Omental fat pad (tissue), 4 donors: ENCODE measurements around the gene SMIM24. TPM values are rescaled to one million over a fixed set of nuclear protein-coding genes. Genes with fewer than 3 reads are reported as not detected.
A peak's percentile ranks its signal among the peaks of the same experiment; 100 is the strongest.
"Not testable (repeated sequence)": the region's sequence is repeated elsewhere in the genome, so short reads cannot be mapped to it uniquely, and the experiment has no call there.

Source experiments
- ATAC-seq: fragments of 150-250 bp; one replicate; pipeline ENCODE4 v1.9.1; 2016; ENCODE audit warnings: mild to moderate bottlenecking, moderate library complexity; ENCODE audit not compliant: low FRiP score
- DNase-seq: peaks from one replicate; pipeline ENCODE4 v3.0.0-alpha.2; 2019; ENCODE audit warnings: low spot score
- CTCF ChIP-seq, 3 donors: fragments of 450-650 bp; IDR thresholded peaks; one replicate each; pipeline ENCODE4 v1.5.1; 2016 to 2017; ENCODE audit warnings: antibody characterized with exemption in 3 of 3, mild to moderate bottlenecking in 3 of 3, moderate library complexity in 2 of 3
- small RNA-seq: library from RNA; depleted of rRNA; stranded (forward); fragments of <200 nt; gene quantifications from one replicate; pipeline ENCODE3, GENCODE V24; 2016
- total RNA-seq, 4 donors: library from RNA; depleted of rRNA; stranded (reverse); fragments of >200 nt; gene quantifications; one replicate each; pipeline ENCODE4 v1.1.0, GENCODE V29; 2016

SMIM24 gene
- total RNA-seq, 4 donors from 2014 or later: not detected

- DNase-seq (peak; percentile 81), ATAC-seq (peak; percentile 94)
- no peak for TF ChIP-seq CTCF (IDR thresholded peaks at IDR 0.05)
Observed at GRCh38 chr19:3434630-3435553, 45.4 kb downstream of the SMIM24 start.

GRCh38 chr19:3433805-3434540 is 46.4 kb downstream of the SMIM24 start:
- no peak for DNase-seq
- no peak for TF ChIP-seq CTCF (IDR thresholded peaks at IDR 0.05)
- no peak for ATAC-seq

GRCh38 chr19:3433313-3433712 is 47.0 kb downstream of the SMIM24 start:
- ATAC-seq (no peak), DNase-seq (no peak)
- TF ChIP-seq CTCF (IDR thresholded peaks at IDR 0.05): no peak

GRCh38 chr19:3431760-3432397 is 48.4 kb downstream of the SMIM24 start:
- no peak for ATAC-seq
- TF ChIP-seq CTCF (IDR thresholded peaks at IDR 0.05): no peak
- DNase-seq: no peak

- DNase-seq, ATAC-seq: not testable (repeated sequence)
Observed at GRCh38 chr19:3430366-3430680, 50.0 kb downstream of the SMIM24 start.

GRCh38 chr19:3426433-3426832 is 53.9 kb downstream of the SMIM24 start:
- DNase-seq (no peak), ATAC-seq (no peak)
- TF ChIP-seq CTCF (IDR thresholded peaks at IDR 0.05): no peak

Small RNA genes lying within 50 kb of the gene (small RNA-seq; reads per million reads assigned to genes)
- gene RF00212: not detected

Other genes starting within 250 kb of the SMIM24 start
- gene NFIC, start 113.9 kb downstream of the SMIM24 start, total RNA-seq: 10 to 100 TPM; 55.7 to 84.5 (median 65.5) TPM
- not detected for gene SMIM44, start 2.9 kb upstream of the SMIM24 start, total RNA-seq
- 10 to 100 TPM; 11.7 to 28.1 (median 13.0) TPM for gene DOHH, start 20.1 kb upstream of the SMIM24 start, total RNA-seq
- gene FZR1, start 25.8 kb upstream of the SMIM24 start, total RNA-seq: 10 to 100 TPM; 10.0 to 33.1 (median 15.3) TPM
- 1 to 10 TPM in 1 of 4 donors, not detected in 3; 1.4 TPM for gene TEKTIP1, start 58.6 kb upstream of the SMIM24 start, total RNA-seq
- gene MFSD12, start 77.1 kb upstream of the SMIM24 start, total RNA-seq: 100 to 1,000 TPM in 1 of 4 donors, 10 to 100 TPM in 3; 27.7 to 127 (median 53.3) TPM
- gene HMG20B, start 92.4 kb upstream of the SMIM24 start, total RNA-seq: 10 to 100 TPM; 60.4 to 95.8 (median 66.5) TPM
- 1 to 10 TPM in 2 of 4 donors, under 1 TPM in 2; 0.56 to 3.0 (median 1.0) TPM for gene GIPC3, start 105.0 kb upstream of the SMIM24 start, total RNA-seq
- gene TBXA2R, start 126.3 kb upstream of the SMIM24 start, total RNA-seq: 1 to 10 TPM in 2 of 4 donors, under 1 TPM in 2; 0.65 to 1.8 (median 1.1) TPM
- gene CACTIN, start 146.3 kb upstream of the SMIM24 start, total RNA-seq: 10 to 100 TPM; 14.4 to 31.1 (median 22.5) TPM
- 10 to 100 TPM; 16.1 to 21.1 (median 17.4) TPM for gene PIP5K1C, start 219.9 kb upstream of the SMIM24 start, total RNA-seq
- gene TJP3, start 227.9 kb upstream of the SMIM24 start, total RNA-seq: 1 to 10 TPM in 1 of 4 donors, under 1 TPM in 2, not detected in 1; 0.60 to 1.2 (median 0.88) TPM